Inferior parietal cortex (tissue), 1 donor: ENCODE results near the gene FREM3.
"Not testable (repeated sequence)": the region's sequence is repeated elsewhere in the genome, so short reads cannot be mapped to it uniquely, and the experiment has no call there.

ENCODE experiments used
- DNase-seq: peaks from one replicate; pipeline ENCODE4 v3.0.0-alpha.2; 2016; ENCODE audit errors: extremely low spot score

The FREM3 gene

GRCh38 chr4:143581331-143581946 lies 119.0 kb downstream of the FREM3 start:
- no peak for DNase-seq

GRCh38 chr4:143575331-143575730 lies 125.1 kb downstream of the FREM3 start:
- no peak for DNase-seq

- no peak for DNase-seq
These were observed 136.0 kb downstream of the FREM3 start for GRCh38 chr4:143564472-143564871.

GRCh38 chr4:143559757-143560147 lies 140.7 kb downstream of the FREM3 start:
- no peak for DNase-seq

GRCh38 chr4:143558823-143559756 lies 141.4 kb downstream of the FREM3 start:
- peak; percentile 51 for DNase-seq

GRCh38 chr4:143558286-143558685 lies 142.2 kb downstream of the FREM3 start:
- no peak for DNase-seq

GRCh38 chr4:143555676-143556075 lies 144.8 kb downstream of the FREM3 start:
- no peak for DNase-seq

GRCh38 chr4:143554728-143555597 lies 145.5 kb downstream of the FREM3 start:
- DNase-seq, result no peak

GRCh38 chr4:143549928-143550327 lies 150.5 kb downstream of the FREM3 start:
- no peak for DNase-seq

GRCh38 chr4:143539670-143540023 lies 160.8 kb downstream of the FREM3 start:
- no peak for DNase-seq

GRCh38 chr4:143538979-143539669 lies 161.4 kb downstream of the FREM3 start:
- no peak for DNase-seq

GRCh38 chr4:143531788-143532491 lies 168.5 kb downstream of the FREM3 start:
- DNase-seq, result no peak

- DNase-seq, result peak; percentile 32
These were observed 169.1 kb downstream of the FREM3 start for GRCh38 chr4:143531380-143531779.

- not testable (repeated sequence) for DNase-seq
These were observed 172.4 kb downstream of the FREM3 start for GRCh38 chr4:143528046-143528445.
